HG03108 (cell line): ENCODE measurements around the gene CNN3.

Experiments
- ATAC-seq: cut with Tn5 transposase; IDR thresholded peaks from one replicate; pipeline ENCODE4 v1.9.1; 2021; ENCODE audit warnings: moderate library complexity; ENCODE audit not compliant: unreplicated experiment

Gene CNN3

GRCh38 chr1:94925004-94925403 is 1.9 kb downstream of the CNN3 start:
- ATAC-seq, result no peak

- ATAC-seq, result no peak
Measured at GRCh38 chr1:94922761-94923331, 4.1 kb downstream of the CNN3 start.

- no peak for ATAC-seq
Measured at GRCh38 chr1:94921977-94922376, 4.9 kb downstream of the CNN3 start.

- ATAC-seq, result no peak
Measured at GRCh38 chr1:94920061-94920460, 6.8 kb downstream of the CNN3 start.

GRCh38 chr1:94919241-94920030 is 7.5 kb downstream of the CNN3 start:
- ATAC-seq, result no peak

- ATAC-seq, result no peak
Measured at GRCh38 chr1:94917251-94917650, 9.7 kb downstream of the CNN3 start.

- ATAC-seq, result no peak
Measured at GRCh38 chr1:94912263-94913184, 14.4 kb downstream of the CNN3 start.

GRCh38 chr1:94909486-94909885 is 17.4 kb downstream of the CNN3 start:
- no peak for ATAC-seq

- no peak for ATAC-seq
Measured at GRCh38 chr1:94908965-94909364, 17.9 kb downstream of the CNN3 start.

GRCh38 chr1:94908190-94908589 is 18.7 kb downstream of the CNN3 start:
- no peak for ATAC-seq

- no peak for ATAC-seq
Measured at GRCh38 chr1:94907136-94907535, 19.8 kb downstream of the CNN3 start.

- no peak for ATAC-seq
Measured at GRCh38 chr1:94906382-94906781, 20.5 kb downstream of the CNN3 start.

- ATAC-seq, result no peak
Measured at GRCh38 chr1:94905207-94905606, 21.7 kb downstream of the CNN3 start.

GRCh38 chr1:94903280-94904009 is 23.5 kb downstream of the CNN3 start:
- ATAC-seq, result no peak

- no peak for ATAC-seq
Measured at GRCh38 chr1:94901841-94902240, 25.1 kb downstream of the CNN3 start.

GRCh38 chr1:94899756-94900155 is 27.2 kb downstream of the CNN3 start:
- no peak for ATAC-seq

GRCh38 chr1:94898491-94899385 is 28.2 kb downstream of the CNN3 start:
- no peak for ATAC-seq

- no peak for ATAC-seq
Measured at GRCh38 chr1:94895518-94895917, 31.4 kb downstream of the CNN3 start.

- no peak for ATAC-seq
Measured at GRCh38 chr1:94894630-94895029, 32.3 kb downstream of the CNN3 start.
